ENCODE measurements around the gene DISC1.

- no peak for TF ChIP-seq FOSL2 (IDR thresholded peaks at IDR 0.05; ENCODE audit: borderline replicate concordance, low read depth)
- TF ChIP-seq CTCF (IDR thresholded peaks at IDR 0.05), result no peak
- TF ChIP-seq MXI1 (IDR thresholded peaks at IDR 0.05; ENCODE audit: low read depth, low read length), result no peak
- TF ChIP-seq EP300 (IDR thresholded peaks at IDR 0.05; ENCODE audit: borderline replicate concordance in 1 of 2, low read depth in 1 of 2, low read length in 1 of 2), result no peak
- no peak for TF ChIP-seq POLR2AphosphoS5 (IDR thresholded peaks at IDR 0.05; ENCODE audit: low read depth, low read length)
- no peak for TF ChIP-seq RXRA (IDR thresholded peaks at IDR 0.05; ENCODE audit: borderline replicate concordance, low read depth)
- no peak for TF ChIP-seq TAF1 (IDR thresholded peaks at IDR 0.05; ENCODE audit: borderline replicate concordance, low read depth, low read length)
- TF ChIP-seq PBX3 (IDR thresholded peaks at IDR 0.05), result no peak
- TF ChIP-seq SMC3 (IDR thresholded peaks at IDR 0.05; ENCODE audit: low read depth, low read length), result no peak
- no peak for TF ChIP-seq GABPA (IDR thresholded peaks at IDR 0.05; ENCODE audit: low read depth)
- TF ChIP-seq RAD21 (IDR thresholded peaks at IDR 0.05; ENCODE audit: low read length), result no peak
- TF ChIP-seq USF1 (IDR thresholded peaks at IDR 0.05; ENCODE audit: borderline replicate concordance, low read depth), result no peak
- TF ChIP-seq GATA2 (CRISPR knock-in tag; IDR thresholded peaks at IDR 0.05), result no peak
- no peak for TF ChIP-seq REST (IDR thresholded peaks at IDR 0.05; ENCODE audit: low read depth, low read length)
Observed at GRCh38 chr1:231865331-231865730, 238.7 kb downstream of the DISC1 start.

All from SK-N-SH (cell line).